ENCODE results near the gene APOA4. TPM values are rescaled to one million over a fixed set of nuclear protein-coding genes. Genes with fewer than 3 reads are reported as not detected.

The APOA4 gene
- total RNA-seq (1 to 10 TPM in 1 of 9 donors, not detected in 8; 1.1 TPM), polyA plus RNA-seq (under 1 TPM in 1 of 3 donors, not detected in 2; 0.17 TPM)
- long read RNA-seq, donor 1 = 0 reads
- long read RNA-seq, donor 2, partial matches to known transcripts = 0 of 1 reads
- long read RNA-seq, donor 2, other reads (novel, unspliced or antisense) = 0 of 1 reads
- long read RNA-seq, donor 3 = 0 reads
- long read RNA-seq, donor 4 = 0 reads
- long read RNA-seq, donor 5 = 0 reads
- long read RNA-seq, donor 6 = 0 reads
- long read RNA-seq, donor 7 = 0 reads
- long read RNA-seq, donor 8, partial matches to known transcripts = 0 of 1 reads
- long read RNA-seq, donor 8, other reads (novel, unspliced or antisense) = 0 of 1 reads
- long read RNA-seq, donor 9 = 0 reads
- long read RNA-seq, donor 10 = 0 reads

- no peak within 1 kb of the TSS for H3K4me3 ChIP-seq
- H3K27ac ChIP-seq = no peak within 1 kb of the TSS
- intact Hi-C loops (cut with DNase I) = no loop called here
- H3K9me3 ChIP-seq (replicated peaks in 1 of 3) = no peaks in the 10 kb centered on the region
- H3K36me3 ChIP-seq (replicated peaks in 1 of 2) = no peaks in the 10 kb centered on the region
- WGBS, 4 donors = 75 to 82% (median 81%) methylated on average over 10 to 16 of the region's 16 CpGs
- no peaks in the 10 kb centered on the region for H3K4me1 ChIP-seq (replicated peaks in 1 of 2)
- DNase-seq = no peak
- TF ChIP-seq POLR2A (IDR thresholded peaks at IDR 0.05) (no peak), CTCF (IDR thresholded peaks at IDR 0.05) (no peak)
- no peaks in the 10 kb centered on the region for H3K27me3 ChIP-seq
These were observed at the start of gene APOA4 for GRCh38 chr11:116823031-116823843. Gene APOA4 (minus strand): TSS chr11:116823304. CDS start chr11:116823191, 113 bp downstream.

GRCh38 chr11:116871248-116871647 lies 48.1 kb upstream of the APOA4 start:
- Histone ChIP-seq H3K27ac (peak overlapping the region in 1 of 5 donors; percentile 63), H3K9me3 (replicated peaks in 1 of 3) (no peaks in the 10 kb centered on the region), H3K4me1 (replicated peaks in 1 of 2) (no peaks in the 10 kb centered on the region), H3K36me3 (replicated peaks in 1 of 2) (peaks cover 0 to 39% of the 10 kb centered on the region in 2 donors), H3K27me3 (no peaks in the 10 kb centered on the region), H3K4me3 (no peak overlapping the region)
- peak in 2 of 7 donors; percentile 10 to 28 for DNase-seq
- TF ChIP-seq CTCF (IDR thresholded peaks at IDR 0.05) (no peak), POLR2A (IDR thresholded peaks at IDR 0.05) (no peak)
- WGBS, 4 donors = 63 to 75% (median 68%) methylated on average over 3 of the region's 3 CpGs
- intact Hi-C loops (cut with DNase I) = no loop called here

- Histone ChIP-seq H3K27ac (no peak overlapping the region), H3K4me3 (no peak overlapping the region), H3K36me3 (replicated peaks in 1 of 2) (peaks cover 0 to 43% of the 10 kb centered on the region in 2 donors), H3K27me3 (no peaks in the 10 kb centered on the region), H3K4me1 (replicated peaks in 1 of 2) (no peaks in the 10 kb centered on the region), H3K9me3 (replicated peaks in 1 of 3) (no peaks in the 10 kb centered on the region)
- no peak for TF ChIP-seq CTCF (IDR thresholded peaks at IDR 0.05)
- no peak for TF ChIP-seq POLR2A (IDR thresholded peaks at IDR 0.05)
- no peak for DNase-seq
- intact Hi-C loops (cut with DNase I) = no loop called here
- WGBS, 4 donors = 74 to 87% (median 79%) methylated on average over 3 of the region's 3 CpGs
These were observed 47.0 kb upstream of the APOA4 start for GRCh38 chr11:116870054-116870453.

- H3K36me3 ChIP-seq (replicated peaks in 1 of 2) = peaks cover 0 to 44% of the 10 kb centered on the region in 2 donors
These were observed 46.5 kb upstream of the APOA4 start for GRCh38 chr11:116869610-116870009.

More at GRCh38 chr11:116869610-116870009, 46.5 kb upstream of the APOA4 start:
- H3K9me3 ChIP-seq (replicated peaks in 1 of 3) = no peaks in the 10 kb centered on the region
- no peak for DNase-seq
- intact Hi-C loops (cut with DNase I) = no loop called here
- no peak overlapping the region for H3K4me3 ChIP-seq
- H3K27me3 ChIP-seq = no peaks in the 10 kb centered on the region
- 91 to 96% (median 92%) methylated on average over 4 of the region's 4 CpGs for WGBS, 4 donors
- H3K4me1 ChIP-seq (replicated peaks in 1 of 2) = no peaks in the 10 kb centered on the region
- no peak overlapping the region for H3K27ac ChIP-seq
- TF ChIP-seq POLR2A (IDR thresholded peaks at IDR 0.05) (no peak), CTCF (IDR thresholded peaks at IDR 0.05) (no peak)
